ENCODE results near the gene U2AF1L4. TPM values are rescaled to one million over a fixed set of nuclear protein-coding genes. Genes with fewer than 3 reads are reported as not detected.

Gene U2AF1L4
- 10 to 100 TPM; 23.3 to 24.0 TPM for total RNA-seq

GRCh38 chr19:35745328-35746086, at the start of gene U2AF1L4, which contains the start of gene PSENEN:
Gene U2AF1L4 (minus strand): TSS chr19:35745418. CDS start chr19:35745391, 27 bp downstream.
Gene PSENEN (plus strand): TSS chr19:35745651. CDS start chr19:35745931, 280 bp downstream.
- H3K36me3 Mint-ChIP-seq (ENCODE audit: low read depth), result peaks cover 18% of the 10 kb centered on the region
- POLR2A ChIA-PET, result interaction anchor here (0.7 to 1.9 kb wide), 9 partner anchors 12 to 133 kb away, joined by 3 to 8 read pairs (median 4); partner anchors contain the start of genes HAUS5, HSPB6 and KMT2B
- H3K4me3 Mint-ChIP-seq, result peak within 1 kb of the TSS; percentile 93

GRCh38 chr19:35793381-35794165, 48.4 kb upstream of the U2AF1L4 start:
- CTCF ChIA-PET, result no interaction called here
- ATAC-seq, result no peak
- no peak overlapping the region for H3K27ac Mint-ChIP-seq

More at GRCh38 chr19:35745328-35746086, at the start of gene U2AF1L4, which contains the start of gene PSENEN:
- CTCF ChIA-PET, result interaction anchor here (1.2 to 1.9 kb wide), 8 partner anchors 10 to 196 kb away, joined by 3 to 8 read pairs (median 5); partner anchors contain the start of gene KMT2B
- Mint-ChIP-seq H3K4me1 (ENCODE audit: low read depth) (peaks cover 70% of the 10 kb centered on the region), H3K27me3 (ENCODE audit: low read depth) (no peaks in the 10 kb centered on the region), H3K9me3 (ENCODE audit: insufficient read depth) (no peaks in the 10 kb centered on the region), H3K27ac (peak within 1 kb of the TSS; percentile 99)
- ATAC-seq (peak; percentile 56), DNase-seq (peak; percentile 98)

GRCh38 chr19:35792888-35793287, 47.7 kb upstream of the U2AF1L4 start:
- no peak for DNase-seq
- ChIA-PET POLR2A (no interaction called here), CTCF (no interaction called here)
- Mint-ChIP-seq H3K27ac (no peak overlapping the region), H3K4me1 (ENCODE audit: low read depth) (peaks cover 2% of the 10 kb centered on the region), H3K9me3 (ENCODE audit: insufficient read depth) (no peaks in the 10 kb centered on the region), H3K4me3 (no peak overlapping the region), H3K36me3 (ENCODE audit: low read depth) (no peaks in the 10 kb centered on the region), H3K27me3 (ENCODE audit: low read depth) (peaks cover 23% of the 10 kb centered on the region)
- no peak for ATAC-seq

More at GRCh38 chr19:35793381-35794165, 48.4 kb upstream of the U2AF1L4 start:
- POLR2A ChIA-PET, result no interaction called here
- Mint-ChIP-seq H3K4me3 (no peak overlapping the region), H3K4me1 (ENCODE audit: low read depth) (peaks cover 2% of the 10 kb centered on the region), H3K27me3 (ENCODE audit: low read depth) (peaks cover 27% of the 10 kb centered on the region), H3K36me3 (ENCODE audit: low read depth) (no peaks in the 10 kb centered on the region), H3K9me3 (ENCODE audit: insufficient read depth) (no peaks in the 10 kb centered on the region)
- no peak for DNase-seq

GRCh38 chr19:35792312-35792711, 47.1 kb upstream of the U2AF1L4 start:
- Mint-ChIP-seq H3K36me3 (ENCODE audit: low read depth) (no peaks in the 10 kb centered on the region), H3K27ac (no peak overlapping the region), H3K4me3 (no peak overlapping the region), H3K27me3 (ENCODE audit: low read depth) (peaks cover 18% of the 10 kb centered on the region), H3K9me3 (ENCODE audit: insufficient read depth) (no peaks in the 10 kb centered on the region), H3K4me1 (ENCODE audit: low read depth) (no peaks in the 10 kb centered on the region)
- DNase-seq (no peak), ATAC-seq (no peak)
- ChIA-PET POLR2A (no interaction called here), CTCF (no interaction called here)

GRCh38 chr19:35791814-35792279, 46.6 kb upstream of the U2AF1L4 start:
- no peak overlapping the region for H3K27ac Mint-ChIP-seq
- ATAC-seq, result no peak
- H3K27me3 Mint-ChIP-seq (ENCODE audit: low read depth), result peaks cover 14% of the 10 kb centered on the region
- H3K4me1 Mint-ChIP-seq (ENCODE audit: low read depth), result no peaks in the 10 kb centered on the region
- CTCF ChIA-PET, result no interaction called here
- H3K9me3 Mint-ChIP-seq (ENCODE audit: insufficient read depth), result no peaks in the 10 kb centered on the region
- POLR2A ChIA-PET, result no interaction called here
- no peak overlapping the region for H3K4me3 Mint-ChIP-seq
- H3K36me3 Mint-ChIP-seq (ENCODE audit: low read depth), result no peaks in the 10 kb centered on the region
- DNase-seq, result no peak

GRCh38 chr19:35790981-35791813, 46.0 kb upstream of the U2AF1L4 start:
- H3K27me3 Mint-ChIP-seq (ENCODE audit: low read depth), result peaks cover 8% of the 10 kb centered on the region
- CTCF ChIA-PET, result interaction anchor here (1.0 kb wide), 1 partner anchor 140 kb away, joined by 4 read pairs; no protein-coding TSS in a partner anchor
- no peaks in the 10 kb centered on the region for H3K36me3 Mint-ChIP-seq (ENCODE audit: low read depth)
- H3K4me1 Mint-ChIP-seq (ENCODE audit: low read depth), result no peaks in the 10 kb centered on the region
- ATAC-seq, result peak; percentile 43
- no peak overlapping the region for H3K4me3 Mint-ChIP-seq
- H3K27ac Mint-ChIP-seq, result no peak overlapping the region
- no peaks in the 10 kb centered on the region for H3K9me3 Mint-ChIP-seq (ENCODE audit: insufficient read depth)
- POLR2A ChIA-PET, result no interaction called here
- DNase-seq, result peak; percentile 36

- CTCF ChIA-PET, result interaction anchor here (1.0 to 1.8 kb wide), 2 partner anchors 29 to 141 kb away, joined by 4 read pairs; no protein-coding TSS in a partner anchor
- POLR2A ChIA-PET, result no interaction called here
- no peak for ATAC-seq
Observed at GRCh38 chr19:35789978-35790944, 45.0 kb upstream of the U2AF1L4 start.

GRCh38 chr19:35789195-35789977, 44.2 kb upstream of the U2AF1L4 start:
- Mint-ChIP-seq H3K27me3 (ENCODE audit: low read depth) (peaks cover 3% of the 10 kb centered on the region), H3K9me3 (ENCODE audit: insufficient read depth) (no peaks in the 10 kb centered on the region), H3K27ac (no peak overlapping the region), H3K36me3 (ENCODE audit: low read depth) (no peaks in the 10 kb centered on the region), H3K4me1 (ENCODE audit: low read depth) (no peaks in the 10 kb centered on the region), H3K4me3 (no peak overlapping the region)
- ChIA-PET CTCF (interaction anchor here (1.8 kb wide), 1 partner anchor 30 kb away, joined by 4 read pairs; no protein-coding TSS in a partner anchor), POLR2A (no interaction called here)
- no peak for DNase-seq
- no peak for ATAC-seq

More at GRCh38 chr19:35789978-35790944, 45.0 kb upstream of the U2AF1L4 start:
- H3K4me1 Mint-ChIP-seq (ENCODE audit: low read depth), result no peaks in the 10 kb centered on the region
- H3K9me3 Mint-ChIP-seq (ENCODE audit: insufficient read depth), result no peaks in the 10 kb centered on the region
- no peak overlapping the region for H3K27ac Mint-ChIP-seq
- no peaks in the 10 kb centered on the region for H3K36me3 Mint-ChIP-seq (ENCODE audit: low read depth)
- H3K27me3 Mint-ChIP-seq (ENCODE audit: low read depth), result peaks cover 3% of the 10 kb centered on the region
- H3K4me3 Mint-ChIP-seq, result no peak overlapping the region
- no peak for DNase-seq

- ATAC-seq (no peak), DNase-seq (no peak)
- POLR2A ChIA-PET, result no interaction called here
- CTCF ChIA-PET, result interaction anchor here (1.8 kb wide), 1 partner anchor 31 kb away, joined by 4 read pairs; no protein-coding TSS in a partner anchor
- Mint-ChIP-seq H3K4me1 (ENCODE audit: low read depth) (no peaks in the 10 kb centered on the region), H3K9me3 (ENCODE audit: insufficient read depth) (no peaks in the 10 kb centered on the region), H3K4me3 (no peak overlapping the region), H3K27me3 (ENCODE audit: low read depth) (peaks cover 3% of the 10 kb centered on the region), H3K27ac (no peak overlapping the region), H3K36me3 (ENCODE audit: low read depth) (peaks cover under 1% of the 10 kb centered on the region)
Observed at GRCh38 chr19:35788205-35788960, 43.2 kb upstream of the U2AF1L4 start.
